Ascending aorta (tissue), 2 donors: ENCODE results near the gene ATXN1. TPM values are rescaled to one million over a fixed set of nuclear protein-coding genes. Genes with fewer than 3 reads are reported as not detected.

Experiments used
- DNase-seq, 2 donors: peaks; one replicate each; pipeline ENCODE4 v3.0.0-alpha.2; 2019; ENCODE audit warnings: low spot score in 2 of 2
- H3K27ac ChIP-seq, 2 donors: fragments of 200-600 bp; sonication (generic); one replicate each; pipeline ENCODE4 v1.5.1; 2016 to 2017; ENCODE audit warnings: mild to moderate bottlenecking in 1 of 2
- H3K27me3 ChIP-seq: fragments of 200-600 bp; sonication (generic); one replicate; pipeline ENCODE4 v1.5.1; 2017
- H3K36me3 ChIP-seq, 2 donors: fragments of 200-600 bp; sonication (generic); one replicate each; pipeline ENCODE4 v1.5.1; 2016
- H3K4me1 ChIP-seq, 2 donors: fragments of 200-600 bp; sonication (generic); one replicate each; pipeline ENCODE4 v1.5.1; 2016 to 2017; ENCODE audit warnings: mild to moderate bottlenecking in 1 of 2
- H3K4me3 ChIP-seq, 2 donors: fragments of 200-600 bp; sonication (generic); one replicate each; pipeline ENCODE4 v1.5.1; 2016 to 2017; ENCODE audit warnings: mild to moderate bottlenecking in 1 of 2
- H3K9me3 ChIP-seq, 2 donors: fragments of 200-600 bp; sonication (generic); one replicate each; pipeline ENCODE4 v1.5.1; 2016
- CTCF ChIP-seq, 3 experiments: fragments of 200-600 bp in 2 of 3; fragments of 450-650 bp in 1 of 3; sonication (generic) in 2 of 3; IDR thresholded peaks; one replicate each; pipeline ENCODE4 v1.5.1; 2016 to 2019; ENCODE audit warnings: antibody characterized with exemption in 3 of 3, mild to moderate bottlenecking in 1 of 3, moderate library complexity in 1 of 3
- intact Hi-C: fragments of 100-400 bp; cut with DNase I; formaldehyde crosslinking; loops from one replicate; pipeline ENCODE4 v1.15.1; 2023
- total RNA-seq: library from RNA; depleted of rRNA; stranded (reverse); fragments of >200 nt; gene quantifications from one replicate; pipeline ENCODE4 v1.1.0, GENCODE V29; 2016

ATXN1 gene
- total RNA-seq, 1 donor from 2014 or later, result 68.3 TPM

GRCh38 chr6:16737925-16738324, 23.3 kb downstream of the ATXN1 start:
- no peaks in the 10 kb centered on the region for H3K9me3 ChIP-seq
- H3K4me3 ChIP-seq, result no peak overlapping the region
- no peaks in the 10 kb centered on the region for H3K27me3 ChIP-seq
- peak overlapping the region; percentile 22 to 57 for H3K27ac ChIP-seq
- no peaks in the 10 kb centered on the region for H3K36me3 ChIP-seq
- intact Hi-C loops, result no loop called here
- DNase-seq, result no peak
- H3K4me1 ChIP-seq, result peaks cover under 1 to 51% of the 10 kb centered on the region in 2 donors
- TF ChIP-seq CTCF (IDR thresholded peaks at IDR 0.05), result no peak

- no peak for TF ChIP-seq CTCF (IDR thresholded peaks at IDR 0.05)
- H3K27ac ChIP-seq, result peak overlapping the region; percentile 22 to 57
- peak overlapping the region in 1 of 2 donors; percentile 8 for H3K4me3 ChIP-seq
- DNase-seq, result no peak
- intact Hi-C loops, result no loop called here
- H3K4me1 ChIP-seq, result peaks cover 2 to 49% of the 10 kb centered on the region in 2 donors
- H3K9me3 ChIP-seq, result no peaks in the 10 kb centered on the region
- no peaks in the 10 kb centered on the region for H3K36me3 ChIP-seq
- no peaks in the 10 kb centered on the region for H3K27me3 ChIP-seq
Observed at GRCh38 chr6:16736856-16737775, 24.1 kb downstream of the ATXN1 start.

- H3K4me3 ChIP-seq, result no peak overlapping the region
- H3K36me3 ChIP-seq, result no peaks in the 10 kb centered on the region
- no peak for TF ChIP-seq CTCF (IDR thresholded peaks at IDR 0.05)
- DNase-seq, result no peak
- no peaks in the 10 kb centered on the region for H3K27me3 ChIP-seq
- H3K4me1 ChIP-seq, result peaks cover 5 to 44% of the 10 kb centered on the region in 2 donors
- H3K9me3 ChIP-seq, result no peaks in the 10 kb centered on the region
- intact Hi-C loops, result no loop called here
- no peak overlapping the region for H3K27ac ChIP-seq
Observed at GRCh38 chr6:16735014-16735413, 26.2 kb downstream of the ATXN1 start.

- Histone ChIP-seq H3K27ac (no peak overlapping the region), H3K27me3 (no peaks in the 10 kb centered on the region), H3K36me3 (no peaks in the 10 kb centered on the region), H3K9me3 (no peaks in the 10 kb centered on the region), H3K4me3 (no peak overlapping the region), H3K4me1 (peaks cover 5 to 29% of the 10 kb centered on the region in 2 donors)
- intact Hi-C loops, result no loop called here
- no peak for TF ChIP-seq CTCF (IDR thresholded peaks at IDR 0.05)
- no peak for DNase-seq
Observed at GRCh38 chr6:16733085-16733484, 28.2 kb downstream of the ATXN1 start.

- Histone ChIP-seq H3K9me3 (no peaks in the 10 kb centered on the region), H3K4me3 (no peak overlapping the region), H3K4me1 (peaks cover 5 to 19% of the 10 kb centered on the region in 2 donors), H3K27ac (no peak overlapping the region), H3K36me3 (no peaks in the 10 kb centered on the region), H3K27me3 (no peaks in the 10 kb centered on the region)
- no peak for DNase-seq
- TF ChIP-seq CTCF (IDR thresholded peaks at IDR 0.05), result no peak
- intact Hi-C loops, result no loop called here
Observed at GRCh38 chr6:16731478-16732051, 29.7 kb downstream of the ATXN1 start.
